IPS DF 4.7 (cell line): ENCODE measurements around the gene CMIP.

Source experiments
- DNase-seq: peaks from one replicate; pipeline ENCODE4 v3.0.0-alpha.2; 2013; ENCODE audit warnings: low spot score; ENCODE audit errors: extremely low read depth

Gene CMIP

GRCh38 chr16:81461243-81461642 is 16.6 kb downstream of the CMIP start:
- no peak for DNase-seq

GRCh38 chr16:81461766-81462165 is 17.2 kb downstream of the CMIP start:
- no peak for DNase-seq

GRCh38 chr16:81462683-81463082 is 18.1 kb downstream of the CMIP start:
- no peak for DNase-seq

GRCh38 chr16:81463296-81463890 is 18.8 kb downstream of the CMIP start:
- no peak for DNase-seq

GRCh38 chr16:81464279-81464678 is 19.7 kb downstream of the CMIP start:
- no peak for DNase-seq

GRCh38 chr16:81465375-81465943 is 20.9 kb downstream of the CMIP start:
- DNase-seq: no peak

GRCh38 chr16:81466356-81466980 is 21.9 kb downstream of the CMIP start:
- no peak for DNase-seq

- no peak for DNase-seq
Measured at GRCh38 chr16:81467072-81467471, 22.5 kb downstream of the CMIP start.

GRCh38 chr16:81467815-81468214 is 23.2 kb downstream of the CMIP start:
- DNase-seq: no peak

- DNase-seq: no peak
Measured at GRCh38 chr16:81468269-81468902, 23.8 kb downstream of the CMIP start.

- no peak for DNase-seq
Measured at GRCh38 chr16:81469183-81469677, 24.6 kb downstream of the CMIP start.

- no peak for DNase-seq
Measured at GRCh38 chr16:81469710-81470535, 25.3 kb downstream of the CMIP start.

- no peak for DNase-seq
Measured at GRCh38 chr16:81470796-81471636, 26.4 kb downstream of the CMIP start.

- DNase-seq: no peak
Measured at GRCh38 chr16:81471882-81472281, 27.3 kb downstream of the CMIP start.

GRCh38 chr16:81472391-81472790 is 27.8 kb downstream of the CMIP start:
- no peak for DNase-seq

GRCh38 chr16:81473066-81473488 is 28.5 kb downstream of the CMIP start:
- no peak for DNase-seq

- no peak for DNase-seq
Measured at GRCh38 chr16:81473558-81473957, 28.9 kb downstream of the CMIP start.

GRCh38 chr16:81473969-81474959 is 29.7 kb downstream of the CMIP start:
- no peak for DNase-seq
